Fibroblast of the conjunctiva (primary cell): ENCODE results near the gene PRDX2.

Experiments
- DNase-seq: peaks from one replicate; pipeline ENCODE4 v3.0.0-alpha.2; 2010; ENCODE audit warnings: low read depth

The PRDX2 gene

GRCh38 chr19:12752056-12752781, 49.4 kb downstream of the PRDX2 start:
- DNase-seq, result no peak

- no peak for DNase-seq
These were observed 50.0 kb downstream of the PRDX2 start, which contains the start of gene BEST2 for GRCh38 chr19:12751635-12752034. Gene BEST2, plus strand, starts transcription at chr19:12751791. Its CDS starts 802 bp downstream, at chr19:12752593.

- DNase-seq, result no peak
These were observed 50.7 kb downstream of the PRDX2 start for GRCh38 chr19:12750851-12751250.

GRCh38 chr19:12749938-12750521, 51.6 kb downstream of the PRDX2 start:
- DNase-seq, result no peak

GRCh38 chr19:12748489-12748888, 53.1 kb downstream of the PRDX2 start:
- no peak for DNase-seq
